Measurements from ENCODE around the gene FLNB. TPM values are rescaled to one million over a fixed set of nuclear protein-coding genes. Genes with fewer than 3 reads are reported as not detected.

Gene FLNB
- total and polyA plus RNA-seq, 2 of the 13 experiments (the other 11 are each of a cell fraction or from before 2014, with no cell fraction given): 106 to 130 TPM

- TF ChIP-seq ZBTB39 (CRISPR knock-in tag; IDR thresholded peaks at IDR 0.05) (no peak), TFE3 (CRISPR knock-in tag; IDR thresholded peaks at IDR 0.05) (peak; percentile 51; the same call in 1 of the 2 replicates), ESRRA (CRISPR knock-in tag; IDR thresholded peaks at IDR 0.05; ENCODE audit: low read depth) (peak; percentile 81), ZKSCAN8 (CRISPR knock-in tag; IDR thresholded peaks at IDR 0.05; ENCODE audit: borderline replicate concordance) (no peak; the same call in 1 of the 2 replicates), ZNF605 (CRISPR knock-in tag; IDR thresholded peaks at IDR 0.05) (no peak), MIER2 (CRISPR knock-in tag; IDR thresholded peaks at IDR 0.05) (no peak), CHD4 (IDR thresholded peaks at IDR 0.05; ENCODE audit: borderline replicate concordance, low read length) (peak; percentile 75; the same call in 1 of the 2 replicates), ZNF18 (CRISPR knock-in tag; IDR thresholded peaks at IDR 0.05; ENCODE audit: insufficient replicate concordance) (no peak), DNMT3B (CRISPR knock-in tag; conservative IDR thresholded peaks at IDR 0.05) (0 out of 2 replicates have a peak, but pooled peaks have one; percentile 22), ADNP (CRISPR knock-in tag; IDR thresholded peaks at IDR 0.05) (no peak), REL (CRISPR knock-in tag; conservative IDR thresholded peaks at IDR 0.05) (no peak), ELF3 (CRISPR knock-in tag; IDR thresholded peaks at IDR 0.05) (0 out of 2 replicates have a peak, but pooled peaks have one; percentile 29), ZNF546 (CRISPR knock-in tag; conservative IDR thresholded peaks at IDR 0.05) (no peak), ZNF274 (CRISPR knock-in tag; IDR thresholded peaks at IDR 0.05) (no peak), ZNF737 (CRISPR knock-in tag; IDR thresholded peaks at IDR 0.05; ENCODE audit: borderline replicate concordance) (no peak), MEIS1 (CRISPR knock-in tag; IDR thresholded peaks at IDR 0.05; ENCODE audit: borderline replicate concordance) (no peak; the same call in 1 of the 2 replicates), ZBTB14 (CRISPR knock-in tag; IDR thresholded peaks at IDR 0.05) (no peak), ATM (IDR thresholded peaks at IDR 0.05; ENCODE audit: borderline replicate concordance) (no peak), ZNF710 (CRISPR knock-in tag; IDR thresholded peaks at IDR 0.05; ENCODE audit: borderline replicate concordance) (no peak), ZNF747 (CRISPR knock-in tag; IDR thresholded peaks at IDR 0.05; ENCODE audit: borderline replicate concordance) (no peak), SIX4 (CRISPR knock-in tag; IDR thresholded peaks at IDR 0.05) (peak; percentile 70; the same call in 1 of the 2 replicates), MAFK (conservative IDR thresholded peaks at IDR 0.05 in 1 of 2, IDR thresholded peaks at IDR 0.05 in 1 of 2; ENCODE audit: low read length in 2 of 2) (no peak)
Observed at GRCh38 chr3:58191361-58191991, 183.3 kb downstream of the FLNB start (continued).
